HG03196 (cell line): Measurements from ENCODE around the gene PKHD1.

Experiments used
- ATAC-seq: cut with Tn5 transposase; IDR thresholded peaks from one replicate; pipeline ENCODE4 v1.9.1; 2021; ENCODE audit not compliant: unreplicated experiment

Gene PKHD1

GRCh38 chr6:51569594-51569993 lies 517.8 kb downstream of the PKHD1 start:
- no peak for ATAC-seq

- ATAC-seq: no peak
Measured at GRCh38 chr6:51568771-51569170, 518.6 kb downstream of the PKHD1 start.

GRCh38 chr6:51565472-51565871 lies 521.9 kb downstream of the PKHD1 start:
- ATAC-seq: no peak
